ENCODE results near the gene NAB1. TPM values are rescaled to one million over a fixed set of nuclear protein-coding genes. Genes with fewer than 3 reads are reported as not detected.

Gene NAB1
- total RNA-seq, 1 experiment from 2014 or later: 45.5 TPM

- peak; percentile 39 for DNase-seq (ENCODE audit: low spot score)
These were observed 64.6 kb downstream of the NAB1 start for GRCh38 chr2:190713471-190713870.

- DNase-seq (ENCODE audit: low spot score): peak; percentile 76
These were observed 66.1 kb downstream of the NAB1 start for GRCh38 chr2:190714958-190715357.

- DNase-seq (ENCODE audit: low spot score): peak; percentile 30
These were observed 67.4 kb downstream of the NAB1 start for GRCh38 chr2:190716176-190716807.

GRCh38 chr2:190717306-190717705, 68.4 kb downstream of the NAB1 start:
- peak; percentile 41 for DNase-seq (ENCODE audit: low spot score)

- DNase-seq (ENCODE audit: low spot score): peak; percentile 29
These were observed 69.1 kb downstream of the NAB1 start for GRCh38 chr2:190717764-190718651.

GRCh38 chr2:190718652-190719526, 70.0 kb downstream of the NAB1 start:
- peak; percentile 99 for DNase-seq (ENCODE audit: low spot score)

GRCh38 chr2:190720276-190720675, 71.4 kb downstream of the NAB1 start:
- DNase-seq (ENCODE audit: low spot score): no peak

- no peak for DNase-seq (ENCODE audit: low spot score)
These were observed 71.8 kb downstream of the NAB1 start for GRCh38 chr2:190720691-190721090.

GRCh38 chr2:190722061-190722759, 73.3 kb downstream of the NAB1 start:
- peak; percentile 20 for DNase-seq (ENCODE audit: low spot score)

- DNase-seq (ENCODE audit: low spot score): no peak
These were observed 74.0 kb downstream of the NAB1 start for GRCh38 chr2:190722835-190723234.

- no peak for DNase-seq (ENCODE audit: low spot score)
These were observed 74.7 kb downstream of the NAB1 start for GRCh38 chr2:190723397-190724090.

- no peak for DNase-seq (ENCODE audit: low spot score)
These were observed 77.4 kb downstream of the NAB1 start for GRCh38 chr2:190726255-190726654.

- no peak for DNase-seq (ENCODE audit: low spot score)
These were observed 87.5 kb downstream of the NAB1 start for GRCh38 chr2:190736355-190736754.

GRCh38 chr2:190740449-190740848, 91.6 kb downstream of the NAB1 start:
- no peak for DNase-seq (ENCODE audit: low spot score)

Other genes with a start within 250 kb of the NAB1 start
- gene MFSD6, start 240.7 kb upstream of the NAB1 start, total RNA-seq (2014; rRNA removed; shearing (Covaris generic)): 33.7 and 44.9 TPM in 2 replicates
- 7.4 and 19.8 TPM in 2 replicates for gene NEMP2, start 114.4 kb upstream of the NAB1 start, total RNA-seq (2014; rRNA removed; shearing (Covaris generic))
- gene GLS, start 231.7 kb downstream of the NAB1 start, total RNA-seq (2014; rRNA removed; shearing (Covaris generic)): 221 and 233 TPM in 2 replicates

All from A172 (cell line).